GM12865 (cell line): Measurements from ENCODE around the gene ACVR2B.

ENCODE experiments used
- DNase-seq: peaks from one replicate; pipeline ENCODE4 v3.0.0; 2010; ENCODE audit warnings: low read depth
- H3K4me3 ChIP-seq: 2 replicates; pipeline ENCODE4 v1.5.1; 2011; ENCODE audit warnings: mild to moderate bottlenecking, low read depth, low read length, control low read depth
- TF ChIP-seq, protein P1 (sequence below): IDR thresholded peaks from 2 replicates; pipeline ENCODE4 v1.5.1; 2011; ENCODE audit warnings: low read length, control low read depth, low read depth, inconsistent platforms; ENCODE audit not compliant: insufficient read depth; ENCODE audit errors: missing control alignments

The ACVR2B gene

DNA sequence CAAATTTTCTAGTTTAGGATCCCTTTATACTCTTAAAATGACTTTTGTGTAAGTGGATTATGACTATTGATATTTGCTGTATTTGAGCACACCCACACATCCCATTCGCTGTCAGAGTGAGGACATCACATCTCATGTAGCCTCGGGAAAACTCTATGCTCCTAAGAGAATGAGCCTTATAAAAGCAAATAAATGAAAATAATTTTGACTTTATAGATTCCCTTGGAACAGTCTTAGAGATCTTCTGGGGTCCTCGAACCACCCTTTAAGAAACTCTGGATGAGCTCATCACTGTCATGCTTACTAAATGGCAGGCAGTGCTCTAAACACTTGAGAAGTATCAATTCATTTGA lies 26.4 kb downstream of the ACVR2B start:
- TF ChIP-seq, protein P1, sequence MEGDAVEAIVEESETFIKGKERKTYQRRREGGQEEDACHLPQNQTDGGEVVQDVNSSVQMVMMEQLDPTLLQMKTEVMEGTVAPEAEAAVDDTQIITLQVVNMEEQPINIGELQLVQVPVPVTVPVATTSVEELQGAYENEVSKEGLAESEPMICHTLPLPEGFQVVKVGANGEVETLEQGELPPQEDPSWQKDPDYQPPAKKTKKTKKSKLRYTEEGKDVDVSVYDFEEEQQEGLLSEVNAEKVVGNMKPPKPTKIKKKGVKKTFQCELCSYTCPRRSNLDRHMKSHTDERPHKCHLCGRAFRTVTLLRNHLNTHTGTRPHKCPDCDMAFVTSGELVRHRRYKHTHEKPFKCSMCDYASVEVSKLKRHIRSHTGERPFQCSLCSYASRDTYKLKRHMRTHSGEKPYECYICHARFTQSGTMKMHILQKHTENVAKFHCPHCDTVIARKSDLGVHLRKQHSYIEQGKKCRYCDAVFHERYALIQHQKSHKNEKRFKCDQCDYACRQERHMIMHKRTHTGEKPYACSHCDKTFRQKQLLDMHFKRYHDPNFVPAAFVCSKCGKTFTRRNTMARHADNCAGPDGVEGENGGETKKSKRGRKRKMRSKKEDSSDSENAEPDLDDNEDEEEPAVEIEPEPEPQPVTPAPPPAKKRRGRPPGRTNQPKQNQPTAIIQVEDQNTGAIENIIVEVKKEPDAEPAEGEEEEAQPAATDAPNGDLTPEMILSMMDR = no peak
- no peak for DNase-seq
- no peak overlapping the region for H3K4me3 ChIP-seq

DNA sequence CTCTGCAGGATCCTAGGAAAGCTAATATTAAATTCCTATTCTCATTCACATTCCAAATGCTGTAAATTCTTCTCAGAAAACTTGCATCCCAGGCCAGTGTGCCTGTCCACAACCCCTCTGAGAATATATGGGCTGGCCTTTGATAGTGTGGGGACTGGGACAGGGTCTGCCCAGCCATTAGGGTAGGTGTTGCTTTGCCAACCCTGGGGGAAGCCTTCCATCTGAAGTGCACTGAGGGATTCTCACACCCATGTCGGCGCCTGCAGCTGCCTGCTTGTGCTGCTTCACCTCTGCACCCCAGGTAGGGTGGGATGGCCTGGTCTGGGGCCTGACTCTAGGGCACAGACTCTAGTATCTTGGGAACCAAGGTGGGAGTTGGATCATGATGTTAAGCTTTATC lies 27.2 kb downstream of the ACVR2B start:
- TF ChIP-seq, protein P1 = no peak
- no peak for DNase-seq
- no peak overlapping the region for H3K4me3 ChIP-seq

DNA sequence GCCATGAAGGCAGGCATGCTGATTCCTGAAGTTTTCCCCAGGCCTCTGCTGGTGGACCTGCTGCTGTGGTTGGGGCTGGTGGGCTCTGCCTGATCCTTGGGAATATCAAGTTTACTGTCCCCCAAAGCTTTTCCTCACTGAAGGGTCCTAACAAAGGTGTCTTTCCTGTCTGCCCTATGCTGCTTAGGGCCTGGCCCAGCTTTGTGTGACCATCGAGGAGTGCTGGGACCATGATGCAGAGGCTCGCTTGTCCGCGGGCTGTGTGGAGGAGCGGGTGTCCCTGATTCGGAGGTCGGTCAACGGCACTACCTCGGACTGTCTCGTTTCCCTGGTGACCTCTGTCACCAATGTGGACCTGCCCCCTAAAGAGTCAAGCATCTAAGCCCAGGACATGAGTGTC lies 29.3 kb downstream of the ACVR2B start:
- DNase-seq = no peak
- H3K4me3 ChIP-seq = no peak overlapping the region
- TF ChIP-seq, protein P1 = no peak

DNA sequence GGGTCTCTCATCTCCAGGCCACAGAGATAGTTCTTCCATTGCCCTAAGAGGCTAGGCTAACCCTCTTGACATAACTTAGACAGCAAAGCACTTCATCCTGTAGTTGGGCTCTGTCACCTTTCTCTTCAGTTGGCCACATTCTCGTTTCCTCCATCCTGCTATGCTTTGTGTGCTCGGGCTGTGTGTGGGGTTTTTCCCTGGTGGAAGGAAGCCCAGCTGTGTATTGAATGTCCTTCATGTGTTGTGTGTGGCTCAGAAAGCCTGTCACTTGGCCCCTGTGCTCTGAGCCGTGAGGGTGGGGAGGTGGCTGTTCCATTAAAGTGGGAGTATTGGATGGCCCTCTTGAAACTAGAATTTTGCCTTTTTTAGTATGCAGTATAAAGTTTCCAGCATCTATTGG lies 33.6 kb downstream of the ACVR2B start:
- no peak overlapping the region for H3K4me3 ChIP-seq
- TF ChIP-seq, protein P1 = no peak
- peak; percentile 67 for DNase-seq

DNA sequence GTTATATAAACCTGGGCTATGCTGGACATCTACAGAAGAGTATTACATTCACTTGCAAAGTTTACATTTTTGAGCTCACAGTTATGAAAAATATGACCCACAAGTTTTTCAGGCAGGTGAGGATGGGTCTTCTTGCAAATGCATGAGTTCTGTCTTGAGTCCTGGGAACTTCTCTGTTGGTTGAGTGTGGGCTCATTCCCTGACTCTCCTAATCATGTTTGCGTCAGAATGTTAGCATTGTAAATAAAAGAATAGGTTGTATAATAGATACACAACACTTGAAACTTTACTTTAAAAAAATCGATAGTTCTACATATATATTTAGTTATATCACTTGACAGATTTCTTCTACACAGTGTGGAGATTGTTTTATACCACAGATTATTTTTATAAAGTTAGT lies 35.3 kb downstream of the ACVR2B start:
- no peak overlapping the region for H3K4me3 ChIP-seq
- no peak for DNase-seq
- TF ChIP-seq, protein P1 = no peak

DNA sequence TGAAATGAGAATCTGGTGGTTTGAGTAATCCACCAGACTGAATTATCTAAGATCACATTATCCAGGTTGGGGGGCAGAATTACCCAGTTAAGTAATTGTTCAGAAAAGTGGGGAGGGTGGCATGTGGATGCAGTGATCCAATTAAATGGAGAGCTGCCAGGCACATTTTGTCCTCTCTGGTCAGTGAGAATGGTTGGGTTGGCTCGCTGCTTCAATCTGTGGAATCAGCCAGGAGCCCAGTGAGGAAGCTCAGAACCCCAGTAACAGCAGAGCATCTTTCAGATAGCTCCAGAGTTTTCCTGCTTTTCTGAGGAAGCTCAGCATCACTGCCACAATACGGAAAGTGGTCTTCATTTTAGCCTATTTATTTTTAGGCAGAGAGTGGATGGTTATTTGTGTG lies 36.1 kb downstream of the ACVR2B start:
- TF ChIP-seq, protein P1 = no peak
- H3K4me3 ChIP-seq = no peak overlapping the region
- DNase-seq = no peak

DNA sequence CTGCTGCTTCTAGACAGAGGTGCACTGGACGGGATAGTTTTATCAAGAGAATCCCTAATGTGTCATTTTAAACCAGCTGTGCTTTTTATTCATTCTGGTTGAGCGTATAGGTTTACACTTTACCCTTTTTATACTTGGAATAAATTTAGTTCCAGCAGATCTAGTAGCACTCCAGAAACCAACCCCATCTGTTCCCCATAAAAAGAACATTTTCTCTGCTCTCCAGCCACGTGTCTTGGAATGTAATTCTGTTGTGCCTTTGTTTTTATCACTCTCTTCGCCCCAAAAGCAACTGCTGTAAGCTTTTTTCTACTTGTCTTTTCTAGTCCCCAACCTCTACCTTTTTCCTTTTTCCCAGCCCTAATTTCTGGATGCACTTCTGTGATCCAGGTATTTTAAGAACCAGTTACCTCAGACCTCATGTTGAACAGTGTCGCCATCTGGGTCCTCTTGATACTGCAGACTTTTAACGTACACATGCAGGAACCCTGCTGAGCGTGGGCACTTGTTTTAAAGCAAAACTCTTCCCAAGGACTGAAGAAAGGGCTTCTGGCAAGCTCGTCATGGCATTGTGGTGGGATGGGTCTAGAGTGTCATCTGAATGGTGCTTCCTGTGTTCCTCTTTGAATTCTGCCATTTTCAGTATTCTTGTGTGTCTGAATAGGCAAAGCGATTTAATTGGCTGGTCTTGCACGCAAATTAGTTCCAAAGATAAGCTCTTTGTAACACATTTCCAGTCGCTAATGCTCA lies 36.8 kb downstream of the ACVR2B start:
- TF ChIP-seq, protein P1 = no peak
- no peak for DNase-seq
- H3K4me3 ChIP-seq = no peak overlapping the region
